Measurements from ENCODE around the gene SMC2.

SMC2 gene

DNA sequence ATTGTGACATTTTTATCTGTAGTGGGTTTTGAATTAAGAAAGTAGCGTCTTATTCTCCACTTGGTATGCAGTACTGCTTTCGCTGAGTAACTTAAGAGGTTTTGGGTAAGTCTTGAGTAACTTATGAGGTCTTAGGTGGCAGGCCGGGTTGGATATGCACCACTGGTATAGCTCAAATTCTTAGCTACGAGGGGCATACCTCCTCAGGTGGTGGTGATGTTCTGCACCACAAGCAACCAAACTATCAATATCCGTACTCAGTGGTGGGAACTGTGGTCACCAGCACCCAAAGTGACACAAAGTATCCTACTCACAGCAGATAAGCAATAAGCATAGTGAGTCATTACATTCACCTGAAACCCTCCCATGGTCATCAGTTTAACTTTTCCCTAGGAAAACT lies 13.7 kb downstream of the SMC2 start:
- DNase-seq: no peak

- no peak for DNase-seq
These were observed 14.2 kb downstream of the SMC2 start for GRCh38 chr9:104108315-104108714.

GRCh38 chr9:104110509-104110908 lies 16.4 kb downstream of the SMC2 start:
- no peak for DNase-seq

GRCh38 chr9:104118916-104119315 lies 24.8 kb downstream of the SMC2 start:
- no peak for DNase-seq

DNA sequence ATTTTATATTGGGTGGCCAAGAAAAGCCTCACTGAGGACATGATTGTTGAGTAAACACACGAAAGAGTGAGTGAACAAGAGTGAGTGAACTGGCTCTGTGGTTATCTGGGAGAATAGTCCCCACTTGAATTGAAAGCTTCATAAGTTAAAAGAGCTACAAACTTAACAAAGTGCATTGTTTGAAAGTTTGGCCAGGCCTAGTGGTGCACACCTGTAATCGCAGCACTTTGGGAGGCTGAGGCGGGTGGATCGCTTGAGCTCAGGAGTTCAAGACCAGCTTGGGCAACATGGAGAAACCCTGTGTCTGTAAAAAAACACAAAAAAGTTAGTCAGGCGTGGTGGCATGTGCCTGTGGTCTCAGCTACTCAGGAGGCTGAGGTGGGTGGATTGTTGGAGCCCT lies 26.9 kb downstream of the SMC2 start:
- DNase-seq: no peak

GRCh38 chr9:104138243-104138868 lies 44.2 kb downstream of the SMC2 start:
- DNase-seq: no peak

DNA sequence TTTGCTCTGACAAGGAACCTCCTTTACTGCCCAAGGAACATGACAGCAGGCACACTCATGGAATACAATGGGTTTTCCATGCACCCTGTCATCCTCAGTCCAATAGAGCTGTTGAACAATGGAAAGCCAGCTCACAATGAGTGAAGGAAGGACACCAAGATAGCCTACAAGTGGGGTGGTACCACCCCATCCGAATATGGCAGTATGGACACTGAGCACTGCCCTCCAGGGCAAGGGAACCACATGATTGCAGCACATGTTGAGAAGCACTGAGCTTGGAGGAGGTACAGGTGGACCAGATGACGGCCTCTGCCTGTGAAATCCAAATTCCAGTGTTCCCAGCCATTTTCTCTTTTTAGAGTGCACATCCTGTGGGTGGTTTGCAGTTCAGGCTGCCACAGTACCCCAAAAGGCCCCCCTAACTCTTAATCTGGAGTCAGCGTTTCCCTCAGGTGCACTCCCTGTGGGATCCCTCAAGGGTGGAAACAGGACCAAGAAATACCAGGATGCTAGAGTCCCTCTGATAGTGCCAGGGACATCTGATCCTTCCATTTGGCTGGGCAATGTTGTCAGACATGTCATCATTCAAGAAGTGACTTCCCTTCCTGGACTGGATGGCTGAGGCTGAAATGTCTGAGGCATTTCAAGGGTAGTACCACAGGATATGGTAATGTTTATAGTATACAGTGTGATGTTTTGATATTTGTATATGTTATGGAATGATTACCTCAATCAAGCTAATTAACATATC lies 48.9 kb downstream of the SMC2 start:
- DNase-seq: no peak

GRCh38 chr9:104143550-104143910 lies 49.4 kb downstream of the SMC2 start:
- DNase-seq: no peak

GRCh38 chr9:104144336-104144735 lies 50.2 kb downstream of the SMC2 start:
- DNase-seq: no peak

DNA sequence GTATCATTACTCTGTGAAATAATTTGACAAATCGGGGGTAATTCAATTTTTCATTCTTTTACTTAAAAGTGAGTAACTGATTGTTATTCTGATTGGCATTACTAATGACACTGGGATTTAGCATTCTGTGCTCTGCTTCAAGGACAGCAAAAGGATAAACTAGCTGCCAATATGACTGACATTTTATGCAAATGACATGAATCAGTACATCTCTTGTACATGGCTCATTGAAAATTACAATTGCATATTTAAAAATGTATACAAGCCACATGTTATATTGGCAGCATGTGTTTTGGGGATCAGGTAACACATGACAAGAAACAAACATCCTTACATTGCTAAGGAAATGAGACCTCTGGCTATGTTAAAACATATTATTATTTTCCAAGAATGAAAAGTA lies 79.0 kb downstream of the SMC2 start:
- no peak for DNase-seq

DNA sequence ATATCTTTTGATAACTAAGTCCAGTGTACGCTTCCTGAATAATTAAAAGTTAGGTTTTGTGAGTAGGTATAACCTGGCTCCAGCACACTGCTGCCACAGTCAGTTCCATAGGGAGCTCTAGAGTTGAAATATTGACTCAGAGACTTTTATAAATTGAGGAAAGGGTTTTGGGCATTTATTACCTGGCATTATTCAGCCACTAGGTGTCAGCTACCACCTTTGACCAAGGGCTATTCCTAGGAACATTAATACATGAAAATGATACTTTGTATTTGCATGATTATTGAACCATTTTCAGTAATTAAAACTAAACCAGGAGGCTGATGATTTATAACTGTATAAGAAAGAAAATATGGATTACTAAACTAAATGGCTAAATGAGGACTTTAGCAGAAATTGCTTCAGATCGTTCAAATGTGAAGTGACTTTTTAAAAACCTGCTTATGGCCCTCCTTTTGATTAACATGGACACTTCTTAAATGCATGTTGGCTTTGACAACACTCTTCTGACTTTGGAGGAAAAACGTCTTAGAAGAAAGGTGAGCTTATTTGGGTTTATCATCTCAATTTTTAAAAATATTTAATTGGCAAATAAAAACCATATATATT lies 83.0 kb downstream of the SMC2 start:
- no peak for DNase-seq

DNA sequence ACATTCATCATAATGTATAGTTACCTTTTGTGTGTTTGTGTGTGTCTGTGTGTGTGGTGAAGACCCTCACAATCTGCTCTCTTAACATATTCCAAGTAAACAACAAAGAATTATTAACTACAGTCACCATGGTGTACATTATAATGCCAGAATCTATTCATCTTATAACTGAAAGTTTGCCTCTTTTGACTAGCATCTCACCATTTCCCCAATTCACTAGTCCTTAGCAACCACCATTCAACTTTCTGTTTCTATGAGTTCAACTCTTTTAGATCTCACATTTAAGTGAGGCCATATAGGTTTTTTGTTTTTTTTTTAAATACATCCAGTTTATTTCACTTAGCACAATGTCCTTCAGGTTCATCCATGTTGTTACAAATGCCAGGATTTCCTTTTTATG lies 83.6 kb downstream of the SMC2 start:
- DNase-seq: no peak
